Hepatocyte (in vitro differentiated cells): ENCODE data around the gene ZNF841. TPM values are rescaled to one million over a fixed set of nuclear protein-coding genes. Genes with fewer than 3 reads are reported as not detected.

Experiments used
- DNase-seq: peaks from one replicate; pipeline ENCODE4 v3.0.0-alpha.2; 2016; ENCODE audit warnings: low spot score
- H2AFZ ChIP-seq: fragments of 200-600 bp; sonication (generic); 2 replicates; pipeline ENCODE4 v1.6.0; 2016; ENCODE audit warnings: antibody characterized with exemption, mild to moderate bottlenecking
- H3K27ac ChIP-seq: fragments of 200-600 bp; sonication (generic); 2 replicates; pipeline ENCODE4 v1.5.1; 2016; ENCODE audit warnings: mild to moderate bottlenecking
- H3K27me3 ChIP-seq: fragments of 200-600 bp; sonication (generic); 2 replicates; pipeline ENCODE4 v1.6.1; 2016
- H3K36me3 ChIP-seq: fragments of 200-600 bp; sonication (generic); replicated peaks from 2 replicates; pipeline ENCODE4 v1.5.1; 2016; ENCODE audit warnings: low read depth; ENCODE audit not compliant: insufficient read depth
- H3K4me1 ChIP-seq: fragments of 200-600 bp; sonication (generic); 2 replicates; pipeline ENCODE4 v1.5.1; 2016; ENCODE audit warnings: mild to moderate bottlenecking, moderate library complexity; ENCODE audit not compliant: insufficient read depth
- H3K4me2 ChIP-seq: fragments of 200-600 bp; sonication (generic); 2 replicates; pipeline ENCODE4 v1.6.0; 2016
- H3K4me3 ChIP-seq: fragments of 200-600 bp; sonication (generic); 2 replicates; pipeline ENCODE4 v1.5.1; 2016; ENCODE audit warnings: mild to moderate bottlenecking
- H3K79me2 ChIP-seq: fragments of 200-600 bp; sonication (generic); 2 replicates; pipeline ENCODE4 v1.6.0; 2017; ENCODE audit warnings: mild to moderate bottlenecking
- H3K9me2 ChIP-seq: fragments of 200-600 bp; sonication (generic); replicated peaks from 2 replicates; pipeline ENCODE4 v1.6.0; 2017; ENCODE audit warnings: mild to moderate bottlenecking; ENCODE audit not compliant: insufficient read depth
- H3K9me3 ChIP-seq: fragments of 200-600 bp; sonication (generic); 2 replicates; pipeline ENCODE4 v1.5.1; 2016; ENCODE audit warnings: low read depth, mild to moderate bottlenecking
- H4K20me1 ChIP-seq: fragments of 200-600 bp; sonication (generic); 2 replicates; pipeline ENCODE4 v1.6.0; 2016; ENCODE audit warnings: mild to moderate bottlenecking; ENCODE audit not compliant: insufficient read depth, poor library complexity, severe bottlenecking
- EZH2 ChIP-seq: fragments of 200-600 bp; sonication (generic); IDR thresholded peaks from 2 replicates; pipeline ENCODE4 v1.6.1; 2016; ENCODE audit warnings: antibody characterized with exemption, mild to moderate bottlenecking, borderline replicate concordance
- EZH2phosphoT487 ChIP-seq: fragments of 200-600 bp; sonication (generic); IDR thresholded peaks from one replicate; pipeline ENCODE4 v1.6.1; 2018; ENCODE audit warnings: antibody characterized with exemption, mild to moderate bottlenecking, low read depth, moderate library complexity; ENCODE audit not compliant: unreplicated experiment, severe bottlenecking
- WGBS: methylation state at CpG from one replicate; pipeline ENCODE4 v1.1.6; 2016; ENCODE audit warnings: low lambda C conversion rate; ENCODE audit errors: missing lambda C conversion rate; 5-methylcytosine and 5-hydroxymethylcytosine counted together
- polyA plus RNA-seq: library from polyadenylated mRNA; unstranded; fragments of >200 nt; fragmentation: Nextera tagmentation; extraction: Ambion mirVana; gene quantifications from 2 replicates; pipeline ENCODE4 v1.2.1, GENCODE V29; 2016
- total RNA-seq: library from RNA; depleted of rRNA; stranded (reverse); fragments of >200 nt; gene quantifications from 2 replicates; pipeline ENCODE4 v1.2.3, GENCODE V29; 2014
- TF ChIP-seq, protein P1 (sequence below): fragments of 200-600 bp; sonication (generic); IDR thresholded peaks from 2 replicates; pipeline ENCODE4 v1.5.1; 2016; ENCODE audit warnings: antibody characterized with exemption, mild to moderate bottlenecking; ENCODE audit not compliant: poor library complexity

ZNF841 gene
- total and polyA plus RNA-seq, 2 experiments from 2014 or later, result 4.1 to 21.8 TPM

DNA sequence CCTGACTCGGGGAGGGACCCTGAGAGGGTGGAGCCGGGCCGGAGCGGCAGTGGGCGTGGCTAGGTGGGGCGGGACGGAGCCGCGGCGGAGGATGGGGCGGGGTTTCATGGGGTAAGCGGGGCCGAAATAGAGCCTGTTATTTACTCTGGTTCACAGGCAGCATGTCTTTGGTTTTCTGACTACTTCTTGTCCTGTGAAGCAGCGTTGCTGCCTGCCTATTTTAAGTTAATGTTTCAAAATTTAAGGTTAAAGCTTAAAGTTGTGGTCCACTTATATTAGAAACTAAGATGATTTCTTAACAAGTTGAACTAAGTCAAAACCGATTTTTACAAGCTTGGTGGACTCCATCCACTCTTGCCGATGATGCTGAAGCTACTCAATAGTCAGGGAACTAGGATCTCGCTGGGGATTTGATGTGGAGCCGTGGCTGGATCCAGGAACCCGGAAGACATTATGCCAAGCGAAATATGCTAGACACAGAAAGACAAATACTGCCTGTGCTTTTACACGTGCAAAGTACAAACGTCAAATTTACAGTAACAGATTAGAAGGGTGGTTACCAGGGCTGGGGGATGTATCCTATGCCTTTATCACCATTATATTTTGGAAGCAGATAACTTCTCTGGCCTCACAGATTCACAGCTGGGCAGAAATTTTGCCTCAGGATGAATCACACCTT is 44.6 kb upstream of the ZNF841 start:
- peak overlapping the region; percentile 74 for H2AFZ ChIP-seq
- peak overlapping the region; percentile 21 for H3K27ac ChIP-seq
- H3K4me2 ChIP-seq, result peak overlapping the region; percentile 72
- H4K20me1 ChIP-seq, result no peaks in the 10 kb centered on the region
- no peaks in the 10 kb centered on the region for H3K9me2 ChIP-seq
- H3K4me3 ChIP-seq, result no peak overlapping the region
- TF ChIP-seq EZH2, result no peak
- TF ChIP-seq, protein P1, sequence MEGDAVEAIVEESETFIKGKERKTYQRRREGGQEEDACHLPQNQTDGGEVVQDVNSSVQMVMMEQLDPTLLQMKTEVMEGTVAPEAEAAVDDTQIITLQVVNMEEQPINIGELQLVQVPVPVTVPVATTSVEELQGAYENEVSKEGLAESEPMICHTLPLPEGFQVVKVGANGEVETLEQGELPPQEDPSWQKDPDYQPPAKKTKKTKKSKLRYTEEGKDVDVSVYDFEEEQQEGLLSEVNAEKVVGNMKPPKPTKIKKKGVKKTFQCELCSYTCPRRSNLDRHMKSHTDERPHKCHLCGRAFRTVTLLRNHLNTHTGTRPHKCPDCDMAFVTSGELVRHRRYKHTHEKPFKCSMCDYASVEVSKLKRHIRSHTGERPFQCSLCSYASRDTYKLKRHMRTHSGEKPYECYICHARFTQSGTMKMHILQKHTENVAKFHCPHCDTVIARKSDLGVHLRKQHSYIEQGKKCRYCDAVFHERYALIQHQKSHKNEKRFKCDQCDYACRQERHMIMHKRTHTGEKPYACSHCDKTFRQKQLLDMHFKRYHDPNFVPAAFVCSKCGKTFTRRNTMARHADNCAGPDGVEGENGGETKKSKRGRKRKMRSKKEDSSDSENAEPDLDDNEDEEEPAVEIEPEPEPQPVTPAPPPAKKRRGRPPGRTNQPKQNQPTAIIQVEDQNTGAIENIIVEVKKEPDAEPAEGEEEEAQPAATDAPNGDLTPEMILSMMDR, result no peak
- no peak for TF ChIP-seq EZH2phosphoT487
- peaks cover 16% of the 10 kb centered on the region for H3K9me3 ChIP-seq
- peaks cover 4% of the 10 kb centered on the region for H3K36me3 ChIP-seq
- no peak for DNase-seq
- WGBS, result 48% methylated on average over 13 of the region's 22 CpGs
- peaks cover 35% of the 10 kb centered on the region for H3K79me2 ChIP-seq
- peaks cover 7% of the 10 kb centered on the region for H3K4me1 ChIP-seq
- no peaks in the 10 kb centered on the region for H3K27me3 ChIP-seq

DNA sequence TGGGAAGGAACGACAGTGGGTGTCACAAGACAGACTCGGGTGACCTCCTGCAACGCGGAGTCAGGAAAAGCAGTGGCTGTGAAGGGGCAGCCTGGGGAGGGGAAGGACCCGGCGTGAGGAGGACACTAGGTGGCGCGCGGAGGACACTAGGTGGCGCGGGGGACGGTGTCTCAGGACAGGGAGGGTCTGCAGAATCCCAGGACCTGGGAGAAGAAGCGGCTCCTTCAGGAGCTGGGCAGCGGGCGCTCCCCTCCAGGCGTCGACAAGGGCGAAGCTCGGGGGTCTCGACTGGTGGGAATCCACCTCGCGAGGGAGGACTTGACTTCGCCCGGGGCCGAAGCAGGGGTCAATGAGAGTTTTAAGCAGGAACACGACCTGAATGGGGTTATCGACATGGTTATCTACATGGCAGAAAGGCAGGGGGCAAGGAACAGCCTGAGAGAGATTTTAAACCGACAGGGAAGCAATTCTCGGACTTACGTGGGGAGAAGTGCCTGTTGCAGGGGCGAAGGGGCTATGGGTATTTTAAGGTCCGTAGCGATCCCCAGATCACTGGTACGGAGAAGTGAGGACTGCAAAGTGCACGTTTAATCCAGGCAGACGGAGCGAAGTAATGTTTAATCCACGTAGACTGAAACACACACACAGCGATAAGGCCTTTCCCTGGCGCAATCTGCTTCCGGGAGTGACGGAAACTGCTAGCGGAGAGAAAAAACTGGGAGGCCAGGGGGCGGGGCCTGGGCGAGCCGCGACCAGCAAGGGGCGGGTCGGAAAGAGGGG is 43.9 kb upstream of the ZNF841 start, which contains the start of gene ZNF616:
ZNF616 (minus strand) TSS at position 687 of the 780 bp plus-strand sequence. CDS start 9,426 bp downstream, outside the sequence.
- peak within 1 kb of the TSS; percentile 96 for H3K27ac ChIP-seq
- peak within 1 kb of the TSS; percentile 87 for H3K4me3 ChIP-seq
- no peaks in the 10 kb centered on the region for H3K27me3 ChIP-seq
- no peaks in the 10 kb centered on the region for H4K20me1 ChIP-seq
- no peaks in the 10 kb centered on the region for H3K9me2 ChIP-seq
- WGBS, result 2% methylated on average over 42 of the region's 49 CpGs
- peaks cover 4% of the 10 kb centered on the region for H3K36me3 ChIP-seq
- H2AFZ ChIP-seq, result peak within 1 kb of the TSS; percentile 83
- DNase-seq, result peak; percentile 99
- peak within 1 kb of the TSS; percentile 86 for H3K4me2 ChIP-seq
- H3K79me2 ChIP-seq, result peaks cover 43% of the 10 kb centered on the region
- H3K4me1 ChIP-seq, result peaks cover 7% of the 10 kb centered on the region
- peaks cover 22% of the 10 kb centered on the region for H3K9me3 ChIP-seq
- TF ChIP-seq, protein P1, result peak; percentile 79
- TF ChIP-seq EZH2phosphoT487 (no peak), EZH2 (no peak)

DNA sequence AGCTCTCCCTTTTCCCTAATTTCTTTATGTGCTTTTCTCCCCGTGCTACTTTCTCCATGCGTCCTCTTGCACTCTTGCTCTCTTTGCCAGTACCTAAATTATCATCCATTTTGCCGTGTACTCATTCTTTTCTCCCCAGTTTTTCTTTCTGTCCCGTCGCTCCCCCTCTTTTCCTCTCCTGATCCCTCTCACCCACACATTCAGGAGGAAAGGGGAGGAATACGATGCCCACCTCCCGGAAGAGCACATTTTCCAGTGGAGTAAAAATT is 43.4 kb upstream of the ZNF841 start:
- H3K9me2 ChIP-seq, result no peaks in the 10 kb centered on the region
- no peaks in the 10 kb centered on the region for H4K20me1 ChIP-seq
- H3K27ac ChIP-seq, result peak overlapping the region; percentile 96
- H3K4me1 ChIP-seq, result peaks cover 7% of the 10 kb centered on the region
- TF ChIP-seq, protein P1, result no peak
- TF ChIP-seq EZH2phosphoT487, result no peak
- no peak for TF ChIP-seq EZH2
- H3K4me2 ChIP-seq, result peak overlapping the region; percentile 86
- H3K9me3 ChIP-seq, result peaks cover 23% of the 10 kb centered on the region
- H3K4me3 ChIP-seq, result peak overlapping the region; percentile 87
- peaks cover 4% of the 10 kb centered on the region for H3K36me3 ChIP-seq
- peaks cover 48% of the 10 kb centered on the region for H3K79me2 ChIP-seq
- 2% methylated on average over 7 of the region's 7 CpGs for WGBS
- DNase-seq, result no peak
- peak overlapping the region; percentile 83 for H2AFZ ChIP-seq
- no peaks in the 10 kb centered on the region for H3K27me3 ChIP-seq
